Occipital lobe (tissue), 2 donors: ENCODE data around the gene MTURN. TPM values are rescaled to one million over a fixed set of nuclear protein-coding genes. Genes with fewer than 3 reads are reported as not detected.
"Not testable (repeated sequence)": the region's sequence is repeated elsewhere in the genome, so short reads cannot be mapped to it uniquely, and the experiment has no call there.

Experiments used
- DNase-seq: peaks from one replicate; lab custom pipeline; 2025; lab: John Stamatoyannopoulos, UW
- total RNA-seq: library from RNA; depleted of rRNA; stranded (reverse); fragments of >200 nt; gene quantifications from one replicate; pipeline ENCODE4 v1.2.3, GENCODE V29; 2014

The MTURN gene
- total RNA-seq = 388 TPM

- DNase-seq = peak; percentile 82
Measured at GRCh38 chr7:30134611-30135300, at the start of gene MTURN. TSS of gene MTURN (plus strand) at chr7:30134986. CDS start at chr7:30135137, 151 bp downstream.

GRCh38 chr7:30086529-30086928 is 48.3 kb upstream of the MTURN start:
- DNase-seq = no peak

DNA sequence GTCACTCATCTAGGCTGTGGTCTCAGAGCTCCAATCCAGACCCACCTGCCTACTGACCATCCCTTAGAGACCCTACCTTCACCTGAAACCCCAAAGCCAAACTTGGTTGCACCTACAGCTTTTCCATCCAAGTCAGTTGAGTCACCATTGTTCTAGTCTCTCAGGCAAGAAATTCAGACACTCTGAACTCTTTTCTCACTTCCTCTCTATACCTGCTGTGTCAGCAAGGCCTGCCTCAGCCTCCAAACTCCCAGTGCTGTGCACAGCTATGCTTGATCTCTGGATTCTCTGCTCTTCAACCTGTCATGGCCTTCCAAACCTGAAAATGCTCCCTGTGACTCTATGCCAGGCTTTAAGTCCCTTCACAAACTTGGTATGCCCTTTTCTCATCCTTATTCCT is 47.4 kb upstream of the MTURN start:
- no peak for DNase-seq

- no peak for DNase-seq
Measured at GRCh38 chr7:30088362-30088761, 46.4 kb upstream of the MTURN start.

DNA sequence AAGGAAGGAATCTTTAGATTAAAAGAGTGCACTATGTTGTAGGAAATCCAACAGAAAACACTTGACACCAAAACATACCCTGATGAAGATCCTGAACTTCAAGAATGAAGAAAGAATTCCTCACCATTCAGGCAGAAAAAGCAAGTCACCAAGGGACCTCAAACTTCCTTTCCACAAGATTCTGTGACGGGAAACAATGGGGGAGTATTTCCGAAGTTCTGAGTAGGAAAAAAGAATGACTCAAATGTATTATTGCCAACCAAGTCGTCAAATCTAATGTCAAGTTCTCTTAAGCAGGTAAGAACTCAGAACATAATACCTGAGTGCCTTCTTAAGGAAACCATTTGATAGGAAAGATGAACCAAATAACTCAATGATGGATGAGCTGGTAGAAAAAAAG is 44.7 kb upstream of the MTURN start:
- no peak for DNase-seq

DNA sequence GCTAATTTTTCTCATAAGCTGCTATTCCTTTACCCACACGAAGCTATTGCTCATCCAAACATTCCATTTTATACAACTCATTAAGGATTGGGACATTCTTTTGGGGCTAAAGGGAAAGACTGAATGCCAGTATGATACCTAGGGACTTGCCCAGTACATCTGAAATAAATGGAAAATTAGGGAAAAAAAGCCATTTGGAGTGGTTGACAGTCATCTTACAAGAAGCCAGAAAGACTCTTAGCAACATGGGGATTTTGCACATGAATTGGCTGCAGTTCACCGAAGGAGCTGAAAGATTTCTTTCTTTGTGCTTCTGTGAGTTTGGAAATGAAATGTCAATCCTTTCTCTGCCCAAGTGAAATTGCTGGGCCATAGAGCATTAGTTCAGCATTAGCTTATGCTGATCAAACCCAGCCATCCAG is 43.3 kb upstream of the MTURN start:
- DNase-seq = no peak

DNA sequence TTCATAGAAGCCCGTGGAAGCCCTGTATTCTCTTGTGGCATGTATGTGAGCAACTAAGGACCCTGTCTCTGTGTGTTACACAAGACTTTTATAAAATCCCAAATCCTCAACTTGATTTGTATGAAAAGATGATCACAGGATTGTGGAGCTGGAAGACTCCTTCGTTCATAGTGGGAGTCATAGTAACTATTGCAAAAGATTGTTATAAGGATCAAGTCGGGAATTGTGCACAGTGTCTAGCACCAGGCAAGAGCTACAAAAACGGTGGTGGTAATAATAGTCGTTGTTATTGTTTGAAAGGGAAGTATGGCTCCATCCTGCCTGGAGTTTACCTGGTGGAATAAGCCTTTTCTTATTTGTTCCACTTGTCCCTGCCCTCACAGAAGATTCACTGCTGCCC is 42.8 kb upstream of the MTURN start:
- no peak for DNase-seq

- no peak for DNase-seq
Measured at GRCh38 chr7:30093420-30093952, 41.3 kb upstream of the MTURN start.

GRCh38 chr7:30098599-30098998 is 36.2 kb upstream of the MTURN start:
- DNase-seq = not testable (repeated sequence)

GRCh38 chr7:30102281-30102680 is 32.5 kb upstream of the MTURN start:
- DNase-seq = no peak

DNA sequence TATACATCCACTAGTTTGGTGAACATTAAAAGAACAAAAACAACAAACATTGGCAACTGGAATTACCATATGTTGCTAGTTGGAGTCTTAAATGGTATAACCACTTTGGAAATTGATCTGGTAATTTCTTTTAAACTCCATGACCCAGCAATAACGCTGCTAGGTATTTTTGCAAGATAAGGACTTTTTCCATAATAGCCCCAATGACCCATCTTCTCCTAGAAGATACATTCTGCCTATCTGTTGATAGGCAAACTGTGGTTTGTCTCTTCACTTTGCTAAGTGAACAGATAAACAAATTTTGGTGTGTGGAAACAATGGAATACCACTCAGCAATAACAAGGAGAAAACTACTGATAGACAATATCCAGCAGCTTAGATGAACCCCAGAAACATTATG is 30.6 kb upstream of the MTURN start:
- DNase-seq = no peak

DNA sequence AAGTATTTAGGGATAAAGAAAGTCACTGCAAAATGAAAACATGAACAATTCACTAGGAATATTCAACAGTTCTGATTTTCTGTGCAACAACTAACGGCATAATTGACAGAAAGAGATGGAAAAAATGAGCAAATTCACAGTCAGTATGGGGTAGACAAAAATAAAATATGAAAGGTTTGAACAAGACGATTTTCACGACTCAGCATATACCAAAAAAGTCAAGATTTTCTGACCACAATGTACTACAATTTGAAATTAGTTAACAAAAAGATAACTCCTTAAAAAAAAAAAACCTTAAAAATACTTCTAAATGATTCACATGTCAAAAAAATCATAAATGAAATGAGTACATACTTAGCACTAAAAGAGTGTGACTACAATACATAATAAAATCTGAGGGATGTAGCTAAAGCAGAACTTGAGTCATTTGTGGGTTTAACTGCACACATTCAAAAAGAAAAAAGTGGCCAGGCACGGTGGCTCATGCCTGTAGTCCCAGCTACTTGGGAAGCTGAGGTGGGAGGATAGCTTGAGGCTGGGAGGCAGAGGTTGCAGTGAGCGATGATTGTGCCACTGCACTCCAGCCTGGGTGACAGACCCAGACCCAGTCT is 22.6 kb upstream of the MTURN start:
- DNase-seq = no peak

GRCh38 chr7:30113144-30113543 is 21.6 kb upstream of the MTURN start:
- no peak for DNase-seq

GRCh38 chr7:30114536-30115238 is 20.1 kb upstream of the MTURN start:
- no peak for DNase-seq

- DNase-seq = no peak
Measured at GRCh38 chr7:30115709-30116297, 19.0 kb upstream of the MTURN start.

DNA sequence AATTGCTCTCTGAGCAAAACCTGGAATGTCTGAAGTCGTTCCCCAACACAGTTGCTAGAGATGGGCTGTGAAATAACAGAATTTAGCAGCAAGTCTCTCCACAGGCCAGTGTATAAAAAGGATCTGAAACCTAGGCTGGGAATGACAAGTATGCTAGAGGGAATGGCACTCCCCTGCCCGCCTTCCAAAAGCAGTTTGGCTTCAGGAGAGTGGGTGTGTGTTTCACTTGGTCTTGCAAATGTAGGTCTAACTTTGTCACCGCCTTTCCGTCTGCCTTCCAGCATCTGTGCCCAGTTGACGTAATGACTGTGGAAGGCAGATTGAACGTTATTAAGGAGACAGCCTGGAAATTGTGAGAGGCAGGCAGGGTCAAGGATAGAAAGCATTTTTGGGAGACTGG is 18.0 kb upstream of the MTURN start:
- peak; percentile 63 for DNase-seq

GRCh38 chr7:30117896-30118295 is 16.9 kb upstream of the MTURN start:
- DNase-seq = no peak

DNA sequence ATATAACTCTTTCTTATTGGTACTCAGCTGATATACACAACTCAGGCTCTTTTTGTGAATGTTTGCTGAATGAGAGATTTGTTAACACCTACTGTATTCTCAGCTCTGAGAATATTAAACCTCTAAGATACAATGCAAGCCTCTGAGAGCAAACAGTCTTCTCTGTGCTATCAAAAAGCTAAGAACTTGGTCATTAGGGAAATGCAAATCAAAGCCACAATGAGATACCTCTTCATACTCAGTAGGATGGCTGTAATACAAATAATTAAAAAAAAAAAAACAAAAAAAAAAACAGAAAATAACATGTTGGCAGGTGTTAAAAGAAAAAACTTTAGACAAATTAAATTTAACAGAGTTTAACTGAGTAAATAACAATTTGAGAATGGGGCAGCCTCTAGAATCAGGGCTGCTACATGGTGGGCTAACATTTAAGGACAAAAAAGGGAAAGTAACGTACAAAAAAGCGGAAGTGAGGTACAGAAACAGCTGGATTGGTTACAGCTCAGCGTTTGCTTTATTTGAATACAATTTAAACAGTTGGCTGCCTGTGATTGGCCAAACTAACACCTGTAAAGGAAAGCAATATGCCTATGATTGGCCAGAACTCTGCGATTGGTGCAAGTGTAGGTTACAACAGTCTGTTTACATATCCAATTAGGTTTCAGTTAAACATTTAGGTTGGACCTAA is 14.8 kb upstream of the MTURN start:
- DNase-seq = no peak

GRCh38 chr7:30133736-30134610 is 813 bp upstream of the MTURN start:
- DNase-seq = no peak

- peak; percentile 74 for DNase-seq
Measured at GRCh38 chr7:30135301-30136116, 723 bp downstream of the MTURN start.
